ENCODE data around the gene MOB2.
A peak's percentile ranks its signal among the peaks of the same experiment; 100 is the strongest.

MOB2 gene, protein sequence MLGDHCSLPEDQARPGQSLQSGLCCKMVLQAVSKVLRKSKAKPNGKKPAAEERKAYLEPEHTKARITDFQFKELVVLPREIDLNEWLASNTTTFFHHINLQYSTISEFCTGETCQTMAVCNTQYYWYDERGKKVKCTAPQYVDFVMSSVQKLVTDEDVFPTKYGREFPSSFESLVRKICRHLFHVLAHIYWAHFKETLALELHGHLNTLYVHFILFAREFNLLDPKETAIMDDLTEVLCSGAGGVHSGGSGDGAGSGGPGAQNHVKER

DNA sequence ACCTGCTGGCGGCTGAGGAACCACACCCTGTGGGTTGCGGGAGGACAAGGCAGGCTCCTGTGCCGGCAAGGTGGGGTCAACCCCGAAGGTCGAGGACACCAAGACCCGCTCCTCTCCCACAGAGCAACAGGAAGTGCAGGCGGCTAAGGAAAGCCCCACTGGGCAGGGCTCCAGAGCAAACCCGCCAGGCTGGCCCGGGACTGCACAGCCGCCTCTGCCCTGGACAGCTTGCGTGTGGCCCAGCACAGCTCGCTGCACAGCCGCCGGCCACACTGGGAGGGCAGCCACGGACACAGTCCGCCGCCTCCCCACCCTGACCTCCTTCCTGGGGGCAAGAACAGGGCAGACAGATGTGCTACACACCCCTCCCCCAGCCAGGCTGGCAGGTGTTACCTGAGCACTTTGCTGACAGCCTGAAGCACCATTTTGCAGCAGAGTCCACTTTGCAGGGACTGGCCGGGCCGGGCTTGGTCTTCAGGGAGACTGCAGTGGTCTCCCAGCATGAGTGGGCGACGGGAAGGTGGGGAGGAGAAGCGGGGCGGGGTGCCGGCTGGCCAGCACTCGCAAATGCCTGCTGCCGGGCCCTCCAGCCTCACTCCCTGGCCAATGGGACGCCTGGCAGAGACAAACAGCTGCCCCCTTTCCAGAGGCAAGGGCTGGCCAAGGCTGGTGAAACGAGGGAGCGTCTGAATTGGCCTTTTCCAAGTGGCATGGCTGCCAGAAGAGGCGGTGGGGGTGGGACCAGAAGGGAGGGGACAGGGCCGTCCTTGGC is at the start of gene MOB2:
Gene MOB2, minus strand, starts transcription at position 726 of the 772 bp plus-strand sequence. Its CDS starts 223 bp downstream, at position 503.
- no peak within 1 kb of the TSS for H3K4me3 Mint-ChIP-seq
- no peaks in the 10 kb centered on the region for H3K36me3 Mint-ChIP-seq
- H3K27me3 Mint-ChIP-seq = no peaks in the 10 kb centered on the region
- H3K9me3 Mint-ChIP-seq (ENCODE audit: low read depth) = no peaks in the 10 kb centered on the region
- peak within 1 kb of the TSS; percentile 28 for H3K27ac Mint-ChIP-seq
- H3K4me1 Mint-ChIP-seq (ENCODE audit: low read depth) = peaks cover 24% of the 10 kb centered on the region

DNA sequence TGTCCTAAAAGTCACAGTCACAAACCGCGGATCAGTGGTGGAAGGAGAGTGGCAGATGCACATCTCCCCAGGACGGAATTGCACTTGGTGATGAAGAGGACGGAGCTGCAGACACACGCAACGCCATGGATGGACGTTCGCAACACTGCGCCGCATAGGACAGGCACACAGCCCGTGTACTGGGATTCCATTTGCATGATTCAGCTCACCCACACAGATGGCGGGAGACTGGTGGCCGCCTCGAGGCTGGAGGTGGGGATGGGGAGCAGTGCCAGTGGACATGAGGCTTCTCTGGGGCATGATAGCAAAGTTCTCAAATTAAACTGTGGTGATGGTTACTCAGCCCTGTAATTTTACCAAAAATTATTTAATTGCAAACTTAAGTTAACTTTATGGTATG is 48.1 kb upstream of the MOB2 start:
- Mint-ChIP-seq H3K9me3 (ENCODE audit: low read depth) (no peaks in the 10 kb centered on the region), H3K27ac (no peak overlapping the region), H3K4me1 (ENCODE audit: low read depth) (peaks cover 28% of the 10 kb centered on the region), H3K4me3 (no peak overlapping the region), H3K36me3 (no peaks in the 10 kb centered on the region), H3K27me3 (no peaks in the 10 kb centered on the region)

DNA sequence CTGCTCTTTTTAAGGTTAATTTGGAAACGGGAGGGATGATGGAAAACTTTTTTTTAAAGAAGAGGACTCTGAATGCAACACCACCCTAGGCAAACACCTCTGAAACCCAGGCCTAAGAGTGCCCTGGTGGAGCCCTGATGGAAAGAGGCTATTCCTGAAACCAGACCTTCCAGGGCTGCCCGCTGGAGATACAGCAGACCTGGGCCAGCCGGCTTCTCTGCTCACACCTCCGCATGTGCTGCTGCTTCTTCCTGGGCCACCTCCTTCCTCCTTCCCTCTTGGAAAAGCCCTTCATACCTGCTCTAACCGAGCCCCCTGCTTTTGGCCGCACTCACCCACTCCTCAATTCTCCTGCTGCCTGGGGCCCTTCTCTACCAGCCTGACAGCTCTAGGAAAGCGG is 47.6 kb upstream of the MOB2 start:
- Mint-ChIP-seq H3K9me3 (ENCODE audit: low read depth) (no peaks in the 10 kb centered on the region), H3K27me3 (no peaks in the 10 kb centered on the region), H3K4me1 (ENCODE audit: low read depth) (peaks cover 28% of the 10 kb centered on the region), H3K4me3 (no peak overlapping the region), H3K27ac (no peak overlapping the region), H3K36me3 (no peaks in the 10 kb centered on the region)

DNA sequence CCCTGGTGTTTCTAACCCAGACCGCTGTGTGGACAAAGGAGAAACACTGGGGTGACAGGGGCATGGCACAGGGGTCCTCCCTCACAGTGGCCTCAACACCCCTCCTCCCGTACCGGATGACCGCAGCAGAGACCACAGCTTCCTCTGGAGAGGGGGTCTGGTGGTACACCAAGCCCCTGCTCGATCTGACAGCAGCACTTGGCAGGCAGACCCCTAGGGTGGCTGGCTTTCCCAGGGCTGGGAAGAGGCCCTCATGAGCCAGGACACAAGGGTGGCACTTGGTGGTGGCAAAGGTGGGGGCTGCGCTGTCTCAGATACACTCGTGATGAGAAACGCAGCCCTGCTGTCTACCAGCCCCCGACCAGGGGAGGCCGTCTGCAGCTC is 46.8 kb upstream of the MOB2 start:
- H3K4me3 Mint-ChIP-seq = no peak overlapping the region
- H3K27me3 Mint-ChIP-seq = no peaks in the 10 kb centered on the region
- no peaks in the 10 kb centered on the region for H3K36me3 Mint-ChIP-seq
- peaks cover 29% of the 10 kb centered on the region for H3K4me1 Mint-ChIP-seq (ENCODE audit: low read depth)
- no peaks in the 10 kb centered on the region for H3K9me3 Mint-ChIP-seq (ENCODE audit: low read depth)
- H3K27ac Mint-ChIP-seq = no peak overlapping the region

DNA sequence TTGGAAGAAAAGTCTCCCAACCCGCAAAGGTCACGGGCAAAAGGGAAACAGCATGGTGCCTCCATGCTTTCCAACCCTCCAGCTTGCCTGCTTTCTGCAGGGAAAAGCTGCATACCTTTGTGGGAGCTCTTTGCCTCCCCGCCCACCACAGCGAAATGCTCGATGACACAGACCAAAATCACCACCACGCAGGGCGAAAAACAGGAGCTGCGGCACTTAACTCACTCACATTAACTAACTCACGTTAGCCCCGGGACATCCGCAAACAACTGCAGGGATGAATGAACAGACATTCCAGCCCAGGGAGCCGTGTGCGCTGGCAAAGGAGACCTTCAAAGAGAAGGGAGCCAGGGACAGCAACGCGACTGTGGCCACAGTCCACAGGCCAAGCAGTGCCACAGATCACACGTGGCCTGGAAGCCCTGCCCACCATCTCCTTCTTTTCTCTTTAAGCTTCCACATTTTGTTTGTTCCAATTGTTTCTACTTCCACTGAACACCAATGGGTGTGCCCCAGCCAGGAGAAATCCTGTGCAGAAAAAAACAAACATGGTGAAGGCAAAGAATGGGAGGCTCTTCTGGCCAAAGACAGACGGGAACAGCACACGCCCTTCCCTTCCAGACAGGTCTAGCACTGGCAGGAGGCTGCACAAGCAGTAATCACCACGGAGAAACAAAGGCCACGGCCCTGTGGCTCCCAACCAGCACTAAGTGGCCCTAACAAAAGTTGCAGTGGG is 46.2 kb upstream of the MOB2 start:
- Mint-ChIP-seq H3K4me1 (ENCODE audit: low read depth) (peaks cover 34% of the 10 kb centered on the region), H3K36me3 (no peaks in the 10 kb centered on the region), H3K4me3 (no peak overlapping the region), H3K27me3 (no peaks in the 10 kb centered on the region), H3K27ac (no peak overlapping the region), H3K9me3 (ENCODE audit: low read depth) (no peaks in the 10 kb centered on the region)

DNA sequence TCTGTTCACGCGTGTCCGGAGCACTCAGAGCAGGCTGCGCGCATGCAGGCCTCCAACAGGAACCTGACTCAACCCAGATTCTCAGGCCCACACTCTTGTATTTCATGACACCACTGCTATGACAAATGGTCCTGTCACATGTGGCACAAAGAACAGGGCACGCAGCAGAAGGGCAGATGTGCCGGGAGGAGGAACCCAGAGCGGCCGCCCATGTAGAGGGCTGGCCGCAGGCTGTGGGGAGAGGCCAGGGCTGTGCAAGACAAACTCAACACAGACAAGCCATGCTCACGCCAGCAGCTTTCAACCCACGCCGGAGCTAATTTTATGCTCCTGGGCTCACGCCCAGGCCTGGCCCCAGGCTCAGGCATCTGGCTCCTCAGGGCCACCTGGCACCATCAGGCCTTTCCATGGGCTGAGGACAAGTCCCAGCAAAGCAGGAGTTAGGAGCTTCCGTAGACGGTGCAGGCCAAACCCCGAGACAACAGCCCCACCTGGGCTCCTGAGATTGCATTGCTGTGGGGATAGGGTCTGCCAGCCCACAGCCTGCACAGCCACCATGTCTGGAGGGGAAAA is 45.5 kb upstream of the MOB2 start:
- no peak overlapping the region for H3K27ac Mint-ChIP-seq
- H3K9me3 Mint-ChIP-seq (ENCODE audit: low read depth) = no peaks in the 10 kb centered on the region
- H3K36me3 Mint-ChIP-seq = no peaks in the 10 kb centered on the region
- peaks cover 32% of the 10 kb centered on the region for H3K4me1 Mint-ChIP-seq (ENCODE audit: low read depth)
- H3K4me3 Mint-ChIP-seq = no peak overlapping the region
- H3K27me3 Mint-ChIP-seq = no peaks in the 10 kb centered on the region

DNA sequence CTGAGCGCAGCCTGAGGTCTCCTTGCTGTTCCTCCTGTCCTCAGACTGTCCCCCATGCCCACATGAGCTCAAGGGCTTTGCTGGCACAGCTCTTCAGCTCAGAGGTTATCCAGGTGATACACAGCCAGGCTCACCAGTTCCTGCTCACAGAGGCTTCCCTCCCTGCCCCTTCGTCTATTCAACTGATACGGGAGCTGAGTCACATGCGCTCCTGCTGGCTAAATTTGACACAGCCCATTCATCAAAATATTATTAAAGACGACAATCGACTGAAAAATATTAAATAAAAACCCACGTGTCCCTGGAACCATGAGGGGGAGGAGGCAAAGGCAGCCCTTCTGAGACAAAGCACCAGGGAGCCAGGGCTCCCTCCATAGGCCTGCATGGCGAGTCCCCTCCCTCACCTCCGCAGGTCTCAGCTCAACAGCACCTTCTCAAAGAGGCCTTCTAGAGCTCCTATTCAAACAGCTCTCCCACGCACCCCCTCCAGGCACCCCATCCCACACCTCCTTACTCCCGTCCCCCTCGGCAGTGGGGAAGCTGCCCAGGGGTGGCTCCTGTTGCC is 45.0 kb upstream of the MOB2 start:
- peaks cover 29% of the 10 kb centered on the region for H3K4me1 Mint-ChIP-seq (ENCODE audit: low read depth)
- H3K27me3 Mint-ChIP-seq = no peaks in the 10 kb centered on the region
- no peaks in the 10 kb centered on the region for H3K9me3 Mint-ChIP-seq (ENCODE audit: low read depth)
- H3K4me3 Mint-ChIP-seq = no peak overlapping the region
- H3K27ac Mint-ChIP-seq = peak overlapping the region; percentile 41
- no peaks in the 10 kb centered on the region for H3K36me3 Mint-ChIP-seq

DNA sequence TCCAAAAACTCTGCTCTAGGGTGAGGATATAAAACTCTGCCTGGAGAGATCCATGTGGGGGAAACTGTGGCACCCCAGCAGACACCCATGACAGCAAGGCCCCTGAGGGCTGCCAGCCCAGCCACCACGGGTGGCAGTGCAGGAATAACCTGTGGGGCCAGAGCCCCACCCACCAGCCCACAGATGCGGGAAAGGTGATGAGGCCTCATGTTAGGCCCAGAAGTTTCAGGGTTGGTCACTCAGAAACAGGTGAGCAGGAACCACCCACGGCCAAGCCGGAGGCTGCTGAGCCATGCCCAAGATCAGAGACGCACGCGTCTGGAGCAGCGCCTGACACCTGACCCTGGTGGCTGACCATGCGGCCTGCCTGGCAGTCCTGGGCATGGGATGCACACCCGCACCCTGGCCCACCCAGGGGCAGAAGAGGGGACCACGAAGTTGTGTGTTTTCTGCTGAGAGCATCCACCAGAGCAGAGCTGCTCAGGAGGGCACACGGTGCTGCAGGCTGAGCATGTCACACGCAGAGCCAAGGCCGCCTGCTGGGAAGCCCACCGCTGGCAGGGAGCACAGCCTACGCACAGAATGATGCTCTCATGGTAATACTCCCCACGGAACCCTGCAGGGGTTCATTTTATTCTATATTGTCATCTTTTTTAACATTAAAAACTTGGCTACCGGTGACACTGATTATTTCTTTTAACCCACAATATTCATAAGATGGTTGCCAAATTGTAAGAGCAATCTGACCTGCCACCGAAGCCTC is 44.3 kb upstream of the MOB2 start:
- H3K9me3 Mint-ChIP-seq (ENCODE audit: low read depth) = no peaks in the 10 kb centered on the region
- no peaks in the 10 kb centered on the region for H3K36me3 Mint-ChIP-seq
- H3K27ac Mint-ChIP-seq = peak overlapping the region; percentile 41

DNA sequence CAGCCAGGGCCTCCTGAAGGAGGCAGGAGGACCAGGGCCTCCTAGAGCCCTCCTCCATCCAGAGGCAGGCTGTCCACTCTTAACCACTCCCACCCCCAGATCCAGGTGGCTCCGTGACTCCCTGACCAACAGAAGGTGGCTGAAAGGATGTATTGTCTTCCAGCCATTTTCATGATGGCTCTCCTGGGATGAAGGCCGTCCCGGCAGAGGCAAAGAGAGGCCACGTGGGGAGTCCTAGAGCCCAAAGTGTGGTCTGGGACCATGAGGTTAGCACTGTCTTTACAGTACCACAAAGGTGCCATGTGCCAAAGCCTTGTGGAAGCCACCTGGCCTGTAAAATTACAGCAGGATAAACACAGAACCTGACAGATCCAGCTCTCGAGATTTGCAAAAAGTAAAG is 43.2 kb upstream of the MOB2 start:
- no peaks in the 10 kb centered on the region for H3K9me3 Mint-ChIP-seq (ENCODE audit: low read depth)
- no peaks in the 10 kb centered on the region for H3K36me3 Mint-ChIP-seq
- no peak overlapping the region for H3K4me3 Mint-ChIP-seq
- no peaks in the 10 kb centered on the region for H3K27me3 Mint-ChIP-seq
- no peak overlapping the region for H3K27ac Mint-ChIP-seq
- peaks cover 21% of the 10 kb centered on the region for H3K4me1 Mint-ChIP-seq (ENCODE audit: low read depth)

More for the DNA sequence above, 44.3 kb upstream of the MOB2 start:
- Mint-ChIP-seq H3K4me3 (no peak overlapping the region), H3K4me1 (ENCODE audit: low read depth) (peaks cover 29% of the 10 kb centered on the region), H3K27me3 (no peaks in the 10 kb centered on the region)

DNA sequence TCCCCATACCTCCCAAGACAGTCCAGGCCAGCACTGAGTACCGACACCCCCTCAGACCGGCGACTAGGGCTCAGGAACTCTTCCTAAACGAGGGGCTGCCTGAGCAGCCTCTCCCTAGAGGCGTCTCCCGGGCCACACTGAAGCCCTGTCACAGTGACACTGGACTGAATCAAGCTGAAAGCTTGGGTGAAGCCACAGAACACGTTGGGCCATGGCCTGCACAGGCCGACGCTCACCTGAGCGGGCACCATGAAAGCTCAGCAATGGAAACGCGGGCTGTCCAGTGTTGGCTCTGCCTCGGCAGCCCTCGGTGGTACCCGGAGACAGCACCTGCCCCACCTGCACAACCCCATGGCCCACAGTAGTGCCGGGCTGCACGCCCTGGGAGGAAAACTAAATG is 42.7 kb upstream of the MOB2 start:
- Mint-ChIP-seq H3K4me3 (no peak overlapping the region), H3K4me1 (ENCODE audit: low read depth) (peaks cover 19% of the 10 kb centered on the region), H3K9me3 (ENCODE audit: low read depth) (no peaks in the 10 kb centered on the region), H3K27me3 (no peaks in the 10 kb centered on the region), H3K36me3 (no peaks in the 10 kb centered on the region), H3K27ac (no peak overlapping the region)

DNA sequence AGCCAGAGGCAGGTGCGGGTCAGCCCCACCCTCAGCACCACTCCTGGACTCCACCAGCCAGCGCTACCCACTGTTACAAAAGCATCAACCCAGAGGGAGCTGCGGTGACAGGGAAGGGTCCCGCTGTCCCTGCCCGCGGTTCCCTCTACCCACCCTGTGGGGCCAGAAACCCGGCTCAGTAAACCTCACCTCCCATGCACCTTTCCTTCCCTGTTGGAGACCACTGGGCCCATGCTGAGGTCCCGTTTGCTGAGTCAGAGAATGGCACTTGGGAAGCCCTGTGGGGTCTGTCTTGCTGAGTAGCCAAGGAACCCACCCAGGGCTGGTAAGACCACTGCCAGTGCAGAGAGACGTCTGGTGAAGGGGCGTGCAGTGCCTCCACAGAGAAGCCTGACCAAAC is 42.1 kb upstream of the MOB2 start:
- H3K27me3 Mint-ChIP-seq = no peaks in the 10 kb centered on the region
- no peaks in the 10 kb centered on the region for H3K9me3 Mint-ChIP-seq (ENCODE audit: low read depth)
- no peaks in the 10 kb centered on the region for H3K36me3 Mint-ChIP-seq
- no peak overlapping the region for H3K4me3 Mint-ChIP-seq
- H3K27ac Mint-ChIP-seq = no peak overlapping the region
- H3K4me1 Mint-ChIP-seq (ENCODE audit: low read depth) = peaks cover 22% of the 10 kb centered on the region

DNA sequence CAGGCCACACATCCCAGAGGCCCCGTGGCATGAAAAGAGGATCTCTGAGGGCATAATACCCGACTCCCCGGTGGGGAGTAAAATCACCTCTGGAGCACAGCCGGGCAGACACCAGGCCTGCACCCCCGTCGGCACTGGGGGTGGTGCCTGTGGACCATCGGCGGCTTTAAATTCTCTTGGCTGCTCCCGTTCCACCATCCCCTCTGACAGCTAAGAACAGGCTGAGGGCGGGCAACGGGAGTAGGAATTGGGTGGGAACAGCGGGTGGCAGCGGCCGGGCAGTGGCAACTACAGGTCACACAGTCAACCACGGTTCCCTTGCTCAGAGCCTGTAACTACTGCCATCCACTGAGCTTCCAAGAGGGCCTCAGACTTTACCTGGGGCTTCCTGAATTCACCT is 40.2 kb upstream of the MOB2 start:
- H3K4me1 Mint-ChIP-seq (ENCODE audit: low read depth) = peaks cover 30% of the 10 kb centered on the region
- no peaks in the 10 kb centered on the region for H3K9me3 Mint-ChIP-seq (ENCODE audit: low read depth)
- no peaks in the 10 kb centered on the region for H3K27me3 Mint-ChIP-seq
- H3K4me3 Mint-ChIP-seq = no peak overlapping the region
- H3K36me3 Mint-ChIP-seq = no peaks in the 10 kb centered on the region
- no peak overlapping the region for H3K27ac Mint-ChIP-seq

DNA sequence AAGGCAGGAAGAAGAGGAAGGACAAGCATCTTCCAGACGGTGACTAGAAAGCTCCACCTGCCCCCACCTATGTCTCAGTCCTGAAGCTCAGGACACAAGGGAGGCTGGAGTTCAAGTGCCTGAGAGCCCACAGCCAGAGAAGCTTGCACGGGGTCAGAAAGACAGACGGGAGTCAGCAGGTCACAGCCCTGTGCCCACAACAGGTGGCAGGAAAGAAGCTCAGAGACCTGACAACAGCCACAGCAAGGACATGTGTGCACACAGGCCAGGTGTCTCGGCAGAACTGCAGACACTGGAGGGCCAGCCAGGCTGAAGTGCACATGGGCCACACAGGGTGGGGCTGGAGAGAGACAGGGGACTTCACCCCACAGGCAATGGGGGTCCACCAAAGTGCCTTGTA is 37.2 kb upstream of the MOB2 start:
- Mint-ChIP-seq H3K4me3 (no peak overlapping the region), H3K36me3 (no peaks in the 10 kb centered on the region), H3K27me3 (no peaks in the 10 kb centered on the region), H3K9me3 (ENCODE audit: low read depth) (no peaks in the 10 kb centered on the region), H3K27ac (no peak overlapping the region), H3K4me1 (ENCODE audit: low read depth) (peaks cover 39% of the 10 kb centered on the region)

DNA sequence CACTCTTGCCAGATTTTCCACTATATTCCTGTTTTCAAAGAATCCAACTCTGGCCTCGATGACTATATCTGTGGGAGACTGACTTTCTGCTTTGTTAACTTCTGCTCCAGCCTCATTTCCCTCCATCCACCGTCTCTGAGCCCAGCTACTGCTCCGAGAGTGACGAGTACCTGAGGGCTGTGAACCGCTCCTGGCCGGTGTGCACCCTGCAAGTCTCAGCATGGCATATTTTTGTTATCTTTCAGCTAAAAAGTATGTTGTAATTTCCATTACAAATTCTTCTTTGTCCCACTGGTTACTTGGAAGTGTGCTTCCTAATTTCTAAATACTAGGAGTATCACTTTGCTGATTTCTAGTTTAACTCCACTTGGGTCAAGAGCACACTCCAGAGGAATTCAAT is 36.5 kb upstream of the MOB2 start:
- Mint-ChIP-seq H3K27me3 (no peaks in the 10 kb centered on the region), H3K27ac (no peak overlapping the region), H3K36me3 (no peaks in the 10 kb centered on the region), H3K4me1 (ENCODE audit: low read depth) (peaks cover 40% of the 10 kb centered on the region), H3K4me3 (no peak overlapping the region), H3K9me3 (ENCODE audit: low read depth) (no peaks in the 10 kb centered on the region)

Data from activated naive CD8-positive, alpha-beta T cell (primary cell).